Sigmoid colon (tissue), 7 donors: Measurements from ENCODE around the gene ANKS1A. TPM values are rescaled to one million over a fixed set of nuclear protein-coding genes. Genes with fewer than 3 reads are reported as not detected.
A peak's percentile ranks its signal among the peaks of the same experiment; 100 is the strongest.

ENCODE experiments used
- DNase-seq: peaks from one replicate; pipeline ENCODE4 v3.0.0-alpha.2; 2019
- H3K27ac ChIP-seq, 4 donors: fragments of 200-600 bp; sonication (generic); one replicate each; pipeline ENCODE4 v1.5.1; 2016 to 2019; ENCODE audit warnings: mild to moderate bottlenecking in 1 of 4
- H3K27me3 ChIP-seq, 3 donors: fragments of 200-600 bp; sonication (generic); one replicate each; pipeline ENCODE4 v1.5.1; 2019; ENCODE audit warnings: mild to moderate bottlenecking in 1 of 3
- H3K36me3 ChIP-seq, 4 donors: fragments of 200-600 bp; sonication (generic); one replicate each; pipeline ENCODE4 v1.5.1; 2016 to 2019
- H3K4me1 ChIP-seq, 4 donors: fragments of 200-600 bp; sonication (generic); one replicate each; pipeline ENCODE4 v1.5.1; 2017 to 2019
- H3K4me3 ChIP-seq, 4 donors: fragments of 200-600 bp; sonication (generic); one replicate each; pipeline ENCODE4 v1.5.1; 2017 to 2019; ENCODE audit warnings: mild to moderate bottlenecking in 2 of 4, moderate library complexity in 1 of 4
- H3K9me3 ChIP-seq, 4 donors: fragments of 200-600 bp in 3 of 4; sonication (generic) in 3 of 4; one replicate each; pipeline versions ENCODE4 v1.5.1 to v1.6.1; 2013 to 2019
- EP300 ChIP-seq, 4 donors: sonication (generic); formaldehyde crosslinking; IDR thresholded peaks; one replicate each; pipeline ENCODE4 v1.6.1; 2017; ENCODE audit warnings: antibody characterized with exemption in 4 of 4
- POLR2A ChIP-seq, 2 donors: fragments of 450-650 bp; IDR thresholded peaks; one replicate each; pipeline ENCODE4 v1.6.1; 2016; ENCODE audit warnings: antibody characterized with exemption in 2 of 2, mild to moderate bottlenecking in 2 of 2, moderate library complexity in 2 of 2
- POLR2AphosphoS5 ChIP-seq, 4 donors: sonication (generic); formaldehyde crosslinking; IDR thresholded peaks; one replicate each; pipeline ENCODE4 v1.6.1; 2017; ENCODE audit warnings: antibody characterized with exemption in 4 of 4
- WGBS, 2 donors: extraction: QIAGEN DNeasy Blood & Tissue Kit; methylation state at CpG; one replicate each; pipeline ENCODE4 v1.1.7; 2013; 5-methylcytosine and 5-hydroxymethylcytosine counted together
- intact Hi-C: fragments of 100-400 bp; cut with DNase I; formaldehyde crosslinking; loops from one replicate; pipeline ENCODE4 v1.15.1; 2023
- polyA plus RNA-seq, 3 donors: library from polyadenylated mRNA; stranded (reverse); fragments of 200-250 nt; gene quantifications; one replicate each; pipeline ENCODE4 v1.2.3, GENCODE V29; 2013
- total RNA-seq, 4 donors: library from RNA; depleted of rRNA; stranded (reverse); fragments of >200 nt; gene quantifications; one replicate each; pipeline ENCODE4 v1.1.0, GENCODE V29; 2016
- TF ChIP-seq, protein P1 (sequence below), 4 experiments: fragments of 450-650 bp in 3 of 4; fragments of 200-600 bp in 1 of 4; IDR thresholded peaks; one replicate each; pipeline ENCODE4 v1.5.1; 2016 to 2019; ENCODE audit warnings: antibody characterized with exemption in 4 of 4, mild to moderate bottlenecking in 3 of 4, moderate library complexity in 2 of 4
- donor health status: healthy with polysubstance abuse.
- donor health status: Bipolar disorder and iron deficiency.
- donor health status: healthy.

ANKS1A gene
- total and polyA plus RNA-seq, 7 donors = 9.0 to 60.1 (median 37.8) TPM

DNA sequence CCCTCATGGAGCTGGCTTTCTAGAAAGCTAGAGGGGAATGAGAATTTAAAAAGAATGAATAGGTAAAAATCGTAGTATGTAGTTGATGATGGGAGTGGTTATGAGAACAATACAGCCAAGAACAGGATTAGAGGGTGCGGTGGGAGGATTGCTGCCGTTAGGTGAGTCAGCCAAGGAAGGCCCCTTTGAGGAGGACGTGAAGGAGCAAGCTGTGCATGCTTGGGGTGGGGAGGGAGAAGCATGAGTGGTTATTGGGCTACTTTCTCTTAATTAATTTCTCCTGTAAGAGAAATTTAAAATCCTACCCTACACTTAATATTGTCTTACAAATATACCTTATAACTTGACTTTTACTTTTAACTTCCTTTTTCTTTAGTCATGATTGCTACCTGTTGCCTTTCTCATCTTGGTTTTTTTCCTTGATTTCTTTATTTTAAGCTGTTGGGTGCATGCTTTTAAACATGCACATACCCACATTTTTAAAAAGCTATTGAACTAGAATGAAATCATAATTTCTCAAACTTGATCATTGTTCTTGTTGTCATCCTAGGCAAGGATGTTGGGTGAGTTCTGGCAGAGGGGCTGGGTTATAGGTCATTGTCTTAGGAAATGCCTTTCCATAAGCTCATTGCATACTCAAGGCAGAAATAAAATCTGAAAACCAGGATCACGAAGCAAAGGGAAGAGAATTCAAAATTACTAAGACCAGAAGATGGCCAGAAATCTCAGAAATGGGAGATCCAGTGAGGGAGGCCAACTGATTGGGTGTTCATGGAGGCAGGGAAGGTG lies 137.6 kb downstream of the ANKS1A start:
- no peak for DNase-seq
- Histone ChIP-seq H3K4me1 (peaks cover 0 to 89% (median 76%) of the 10 kb centered on the region in 4 donors), H3K4me3 (no peak overlapping the region), H3K27me3 (no peaks in the 10 kb centered on the region), H3K9me3 (no peaks in the 10 kb centered on the region), H3K27ac (peak overlapping the region; percentile 91 to 99 (median 94)), H3K36me3 (peaks cover 0 to 9% (median 0%) of the 10 kb centered on the region in 4 donors)
- no peak for TF ChIP-seq EP300 (IDR thresholded peaks at IDR 0.05)
- WGBS, 2 donors = 42 to 68% methylated on average over 5 of the region's 5 CpGs
- intact Hi-C loops = no loop called here

DNA sequence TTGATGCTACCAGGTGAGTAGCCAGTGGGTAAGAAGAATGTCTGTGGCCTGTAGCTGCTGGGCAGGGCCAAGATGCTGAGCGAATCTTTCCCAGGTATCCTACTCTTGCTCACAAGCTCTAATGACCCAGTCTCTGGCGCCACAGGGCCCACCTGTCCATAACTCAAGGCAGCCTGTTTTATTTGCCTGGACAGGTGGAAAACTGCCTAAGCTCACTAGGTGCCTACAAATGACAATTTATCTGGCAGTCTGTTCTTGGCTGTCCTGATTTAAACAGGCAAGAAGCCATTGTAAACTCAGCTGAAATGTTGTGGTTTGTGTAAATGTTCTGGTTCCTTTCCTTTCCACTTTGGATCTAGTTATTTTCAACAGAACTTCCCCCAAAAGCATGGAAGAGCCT lies 138.8 kb downstream of the ANKS1A start:
- H3K4me1 ChIP-seq = peaks cover 0 to 89% (median 76%) of the 10 kb centered on the region in 4 donors
- no peaks in the 10 kb centered on the region for H3K9me3 ChIP-seq
- TF ChIP-seq POLR2AphosphoS5 (IDR thresholded peaks at IDR 0.05) = peak in 3 of 4 donors; percentile 25 to 36 (median 34)
- no peak for TF ChIP-seq EP300 (IDR thresholded peaks at IDR 0.05)
- TF ChIP-seq, protein P1, sequence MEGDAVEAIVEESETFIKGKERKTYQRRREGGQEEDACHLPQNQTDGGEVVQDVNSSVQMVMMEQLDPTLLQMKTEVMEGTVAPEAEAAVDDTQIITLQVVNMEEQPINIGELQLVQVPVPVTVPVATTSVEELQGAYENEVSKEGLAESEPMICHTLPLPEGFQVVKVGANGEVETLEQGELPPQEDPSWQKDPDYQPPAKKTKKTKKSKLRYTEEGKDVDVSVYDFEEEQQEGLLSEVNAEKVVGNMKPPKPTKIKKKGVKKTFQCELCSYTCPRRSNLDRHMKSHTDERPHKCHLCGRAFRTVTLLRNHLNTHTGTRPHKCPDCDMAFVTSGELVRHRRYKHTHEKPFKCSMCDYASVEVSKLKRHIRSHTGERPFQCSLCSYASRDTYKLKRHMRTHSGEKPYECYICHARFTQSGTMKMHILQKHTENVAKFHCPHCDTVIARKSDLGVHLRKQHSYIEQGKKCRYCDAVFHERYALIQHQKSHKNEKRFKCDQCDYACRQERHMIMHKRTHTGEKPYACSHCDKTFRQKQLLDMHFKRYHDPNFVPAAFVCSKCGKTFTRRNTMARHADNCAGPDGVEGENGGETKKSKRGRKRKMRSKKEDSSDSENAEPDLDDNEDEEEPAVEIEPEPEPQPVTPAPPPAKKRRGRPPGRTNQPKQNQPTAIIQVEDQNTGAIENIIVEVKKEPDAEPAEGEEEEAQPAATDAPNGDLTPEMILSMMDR (IDR thresholded peaks at IDR 0.05) = no peak
- H3K27ac ChIP-seq = peak overlapping the region; percentile 91 to 99 (median 94)
- H3K27me3 ChIP-seq = no peaks in the 10 kb centered on the region
- DNase-seq = no peak
- intact Hi-C loops = no loop called here
- WGBS, 2 donors = 92 to 93% methylated on average over 2 of the region's 2 CpGs
- no peak overlapping the region for H3K4me3 ChIP-seq
- peaks cover 0 to 9% (median 0%) of the 10 kb centered on the region in 4 donors for H3K36me3 ChIP-seq

DNA sequence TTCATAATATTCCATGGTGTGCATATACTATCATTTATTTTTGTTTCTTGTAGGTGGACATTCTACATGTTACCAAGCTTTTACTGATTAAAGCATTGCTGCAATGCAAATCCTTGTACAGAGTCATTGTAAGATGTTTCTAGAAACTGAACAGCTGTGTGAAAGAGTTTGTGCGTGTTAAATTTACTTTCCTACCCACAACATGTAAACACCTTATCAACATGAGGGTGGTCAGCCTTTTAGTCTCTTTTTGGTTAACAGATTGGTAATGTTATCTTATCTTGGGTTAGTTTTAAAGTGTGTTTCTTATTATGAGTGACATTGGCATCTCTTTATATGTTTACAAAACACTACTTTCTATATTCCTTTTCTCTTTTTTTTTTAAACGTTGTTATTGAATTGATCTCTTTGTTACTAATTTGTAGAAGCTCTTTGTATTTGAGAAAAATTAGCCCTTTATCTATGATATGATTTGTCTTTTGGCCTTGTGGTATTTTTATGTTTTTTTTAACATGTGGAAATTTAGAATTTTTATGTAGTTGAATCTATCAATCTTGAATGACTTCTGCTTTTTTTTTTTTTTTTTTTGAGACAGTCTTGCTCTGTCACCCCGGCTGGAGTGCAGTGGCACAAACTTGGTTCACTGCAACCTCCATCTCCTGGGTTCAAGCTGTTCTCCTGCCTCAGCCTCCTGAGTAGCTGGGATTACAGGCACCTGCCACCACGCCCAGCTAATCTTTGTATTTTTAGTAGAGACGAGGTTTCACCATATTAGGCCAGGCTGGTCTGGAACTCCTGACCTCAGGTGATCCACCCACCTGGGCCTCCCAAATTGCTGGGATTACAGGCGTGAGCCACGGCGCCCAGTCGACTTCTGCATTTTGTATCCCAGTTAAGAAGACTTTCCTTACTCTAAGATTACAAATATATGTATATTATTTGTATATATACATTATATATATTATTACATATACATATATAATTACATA lies 140.0 kb downstream of the ANKS1A start:
- H3K9me3 ChIP-seq = no peaks in the 10 kb centered on the region
- no peaks in the 10 kb centered on the region for H3K27me3 ChIP-seq
- no peak overlapping the region for H3K4me3 ChIP-seq
- no peak for TF ChIP-seq POLR2A (IDR thresholded peaks at IDR 0.05)
- 83 to 86% methylated on average over 9 of the region's 9 CpGs for WGBS, 2 donors
- H3K27ac ChIP-seq = peak overlapping the region; percentile 91 to 99 (median 94)
- intact Hi-C loops = no loop called here
- no peak for DNase-seq
- peaks cover 0 to 89% (median 75%) of the 10 kb centered on the region in 4 donors for H3K4me1 ChIP-seq
- H3K36me3 ChIP-seq = peaks cover 0 to 9% (median 0%) of the 10 kb centered on the region in 4 donors

DNA sequence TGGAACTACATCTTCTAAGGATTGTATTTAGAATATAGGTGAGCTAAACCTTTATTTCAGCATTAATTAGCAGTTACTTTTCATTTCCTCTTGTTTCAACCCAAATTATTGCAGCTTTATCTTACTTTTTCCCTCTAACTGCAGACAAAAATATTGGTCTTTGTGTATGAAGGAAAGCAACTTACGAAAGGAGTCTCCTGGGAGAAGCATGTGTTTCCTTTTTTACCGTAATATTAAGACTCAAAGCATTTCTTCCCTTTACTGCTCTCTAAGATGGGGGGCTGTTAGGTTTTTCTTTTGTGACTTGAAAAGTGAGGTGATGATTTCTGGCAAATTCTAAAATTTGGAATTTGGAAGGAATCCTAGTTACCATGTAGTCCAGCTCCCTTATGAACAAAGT lies 141.0 kb downstream of the ANKS1A start:
- no peak for DNase-seq
- H3K36me3 ChIP-seq = peaks cover 0 to 9% (median 0%) of the 10 kb centered on the region in 4 donors
- no peak for TF ChIP-seq POLR2A (IDR thresholded peaks at IDR 0.05)
- TF ChIP-seq, protein P1 (IDR thresholded peaks at IDR 0.05) = no peak
- TF ChIP-seq EP300 (IDR thresholded peaks at IDR 0.05) = no peak
- TF ChIP-seq POLR2AphosphoS5 (IDR thresholded peaks at IDR 0.05) = no peak
- intact Hi-C loops = loop anchor here (10.0 kb wide), 1 partner anchor 565 kb away; no protein-coding TSS in a partner anchor
- H3K4me3 ChIP-seq = no peak overlapping the region
- H3K4me1 ChIP-seq = peaks cover 0 to 89% (median 75%) of the 10 kb centered on the region in 4 donors
- peak overlapping the region; percentile 15 to 95 (median 85) for H3K27ac ChIP-seq
- H3K27me3 ChIP-seq = no peaks in the 10 kb centered on the region
- no peaks in the 10 kb centered on the region for H3K9me3 ChIP-seq
- 73 to 96% methylated on average over 2 of the region's 2 CpGs for WGBS, 2 donors

DNA sequence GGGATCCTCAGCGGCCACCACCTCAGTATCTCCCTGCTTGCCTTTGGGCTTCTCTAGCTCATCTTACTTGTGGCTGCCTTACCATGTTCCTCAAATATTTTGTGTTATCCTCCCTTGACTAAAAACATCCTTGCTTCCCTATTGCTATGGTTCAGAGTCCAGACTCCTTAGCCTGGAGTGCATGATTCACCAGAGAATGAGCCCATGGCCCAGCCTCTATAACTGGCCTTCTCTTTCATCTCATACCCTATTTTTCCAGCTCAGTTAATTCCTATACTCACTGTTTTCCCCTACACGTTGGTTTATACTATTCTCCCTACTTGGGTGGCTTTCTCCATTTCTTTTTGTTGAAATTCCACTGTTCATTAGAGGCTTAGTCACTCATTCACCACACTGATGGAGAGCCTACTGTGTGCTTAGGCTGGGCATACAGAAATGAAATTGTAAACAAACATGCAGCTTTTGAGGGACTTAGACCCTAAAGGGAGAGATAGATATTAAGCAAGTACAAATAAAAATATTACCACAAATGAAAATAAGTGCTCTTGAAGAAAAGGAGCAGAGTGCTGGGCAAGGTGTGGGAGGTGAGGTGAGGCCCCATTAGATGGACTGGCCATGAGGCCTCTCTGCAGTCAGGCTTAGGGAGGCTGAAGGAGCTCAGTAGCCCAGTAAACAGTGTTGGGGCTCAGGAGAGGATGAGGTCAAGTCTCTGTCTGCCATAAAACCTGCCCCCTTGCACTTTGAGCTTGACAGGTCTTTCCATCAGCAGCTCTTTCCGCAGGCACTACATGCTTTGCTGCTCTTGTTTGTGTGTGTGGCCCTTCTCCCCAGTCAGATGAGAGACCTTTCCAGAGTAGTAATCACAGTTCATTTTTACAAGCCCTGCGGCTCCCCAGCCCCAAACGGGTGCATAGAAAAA lies 142.8 kb downstream of the ANKS1A start:
- TF ChIP-seq EP300 (IDR thresholded peaks at IDR 0.05) (no peak), POLR2A (IDR thresholded peaks at IDR 0.05) (no peak), POLR2AphosphoS5 (IDR thresholded peaks at IDR 0.05) (no peak)
- TF ChIP-seq, protein P1 (IDR thresholded peaks at IDR 0.05) = no peak
- H3K27me3 ChIP-seq = no peaks in the 10 kb centered on the region
- WGBS, 2 donors = 72 to 80% methylated on average over 5 of the region's 5 CpGs
- DNase-seq = no peak
- peak overlapping the region; percentile 58 to 95 (median 85) for H3K27ac ChIP-seq
- intact Hi-C loops = loop anchor here (10.0 kb wide), 1 partner anchor 563 kb away; no protein-coding TSS in a partner anchor
- no peak overlapping the region for H3K4me3 ChIP-seq
- peaks cover 0 to 89% (median 80%) of the 10 kb centered on the region in 4 donors for H3K4me1 ChIP-seq
- peaks cover 0 to 9% (median 0%) of the 10 kb centered on the region in 4 donors for H3K36me3 ChIP-seq
- H3K9me3 ChIP-seq = no peaks in the 10 kb centered on the region
